Activated B cell treated with CpG ODN at 0.5 μM for 24 hours (primary cell): ENCODE data around the gene LNPK. TPM values are rescaled to one million over a fixed set of nuclear protein-coding genes. Genes with fewer than 3 reads are reported as not detected.

Source experiments
- ATAC-seq: fragments of 200-7000 bp; cut with Tn5 transposase; one replicate; pipeline ENCODE4 v1.10.0; 2021; ENCODE audit warnings: low read depth, mild to moderate bottlenecking, moderate library complexity
- CTCF ChIA-PET: fragments of 350-600 bp; sonication (Branson Sonifier 250); formaldehyde crosslinking; loops from one replicate; lab custom pipeline; 2021; ENCODE audit warnings: antibody characterized with exemption; lab: Charles Lee
- POLR2A ChIA-PET: fragments of 350-600 bp; sonication (Branson Sonifier 250); formaldehyde crosslinking; loops from one replicate; lab custom pipeline; 2021; ENCODE audit warnings: antibody characterized with exemption; lab: Charles Lee
- DNase-seq: peaks from one replicate; pipeline ENCODE4 v3.0.0; 2022
- H3K27ac Mint-ChIP-seq: one replicate; pipeline ENCODE4 v1.8.0; 2020; ENCODE audit warnings: mixed read lengths
- H3K27me3 Mint-ChIP-seq: one replicate; pipeline ENCODE4 v1.8.0; 2021; ENCODE audit warnings: mixed read lengths
- H3K36me3 Mint-ChIP-seq: one replicate; pipeline ENCODE4 v1.8.0; 2021; ENCODE audit warnings: low read depth, mixed read lengths
- H3K4me1 Mint-ChIP-seq: one replicate; pipeline ENCODE4 v1.8.0; 2021; ENCODE audit warnings: mixed read lengths
- H3K4me3 Mint-ChIP-seq: one replicate; pipeline ENCODE4 v1.8.0; 2020; ENCODE audit warnings: mild to moderate bottlenecking, mixed read lengths
- H3K9me3 Mint-ChIP-seq: one replicate; pipeline ENCODE4 v1.8.0; 2020; ENCODE audit warnings: mixed read lengths
- CTCF ChIP-seq: fragments of 200-600 bp; IDR thresholded peaks from one replicate; pipeline ENCODE4 v1.8.0; 2022; ENCODE audit warnings: antibody characterized with exemption, mild to moderate bottlenecking
- intact Hi-C: fragments of 100-400 bp; cut with micrococcal nuclease; formaldehyde crosslinking; loops from one replicate; pipeline ENCODE4 v1.15.1; 2024
- total RNA-seq: library from RNA; stranded (reverse); gene quantifications from 2 replicates; pipeline ENCODE4 v1.2.3, GENCODE V29; 2022

Gene LNPK
- total RNA-seq, 1 donor from 2014 or later: 15.2 TPM

- peaks cover 14% of the 10 kb centered on the region for H3K27me3 Mint-ChIP-seq
- CTCF ChIA-PET: no interaction called here
- DNase-seq: no peak
- no peaks in the 10 kb centered on the region for H3K36me3 Mint-ChIP-seq
- no peak overlapping the region for H3K27ac Mint-ChIP-seq
- H3K4me3 Mint-ChIP-seq: no peak overlapping the region
- peaks cover 6% of the 10 kb centered on the region for H3K9me3 Mint-ChIP-seq
- no peaks in the 10 kb centered on the region for H3K4me1 Mint-ChIP-seq
- POLR2A ChIA-PET: no interaction called here
- ATAC-seq: no peak
- no peak for TF ChIP-seq CTCF
- intact Hi-C loops: no loop called here
Measured at GRCh38 chr2:175892046-175892445, 110.0 kb downstream of the LNPK start.

GRCh38 chr2:175890636-175891242 lies 111.3 kb downstream of the LNPK start:
- POLR2A ChIA-PET: no interaction called here
- H3K4me3 Mint-ChIP-seq: no peak overlapping the region

GRCh38 chr2:175889701-175890302 lies 112.3 kb downstream of the LNPK start:
- ATAC-seq (no peak), DNase-seq (no peak)
- Mint-ChIP-seq H3K9me3 (no peaks in the 10 kb centered on the region), H3K4me1 (no peaks in the 10 kb centered on the region), H3K27ac (no peak overlapping the region), H3K4me3 (no peak overlapping the region), H3K27me3 (peaks cover 14% of the 10 kb centered on the region), H3K36me3 (no peaks in the 10 kb centered on the region)
- intact Hi-C loops: no loop called here
- ChIA-PET POLR2A (no interaction called here), CTCF (no interaction called here)
- no peak for TF ChIP-seq CTCF

More at GRCh38 chr2:175890636-175891242, 111.3 kb downstream of the LNPK start:
- intact Hi-C loops: no loop called here
- no peak for TF ChIP-seq CTCF
- peaks cover 14% of the 10 kb centered on the region for H3K27me3 Mint-ChIP-seq
- no peaks in the 10 kb centered on the region for H3K36me3 Mint-ChIP-seq
- no peak overlapping the region for H3K27ac Mint-ChIP-seq
- DNase-seq (no peak), ATAC-seq (no peak)
- H3K9me3 Mint-ChIP-seq: peaks cover 6% of the 10 kb centered on the region
- H3K4me1 Mint-ChIP-seq: no peaks in the 10 kb centered on the region
- CTCF ChIA-PET: no interaction called here

- no peak for TF ChIP-seq CTCF
- no peak overlapping the region for H3K27ac Mint-ChIP-seq
- H3K9me3 Mint-ChIP-seq: no peaks in the 10 kb centered on the region
- ChIA-PET POLR2A (no interaction called here), CTCF (no interaction called here)
- H3K27me3 Mint-ChIP-seq: peaks cover 17% of the 10 kb centered on the region
- ATAC-seq (no peak), DNase-seq (no peak)
- no peaks in the 10 kb centered on the region for H3K4me1 Mint-ChIP-seq
- H3K4me3 Mint-ChIP-seq: no peak overlapping the region
- H3K36me3 Mint-ChIP-seq: no peaks in the 10 kb centered on the region
- intact Hi-C loops: no loop called here
Measured at GRCh38 chr2:175887776-175888175, 114.3 kb downstream of the LNPK start.

- no peak for ATAC-seq
- Mint-ChIP-seq H3K36me3 (no peaks in the 10 kb centered on the region), H3K27me3 (peaks cover 7% of the 10 kb centered on the region), H3K9me3 (no peaks in the 10 kb centered on the region), H3K27ac (no peak overlapping the region), H3K4me3 (no peak overlapping the region), H3K4me1 (no peaks in the 10 kb centered on the region)
- ChIA-PET CTCF (no interaction called here), POLR2A (no interaction called here)
- no peak for DNase-seq
- no peak for TF ChIP-seq CTCF
- intact Hi-C loops: no loop called here
Measured at GRCh38 chr2:175884697-175885393, 117.2 kb downstream of the LNPK start.
